ENCODE results near the gene CD36.
A peak's percentile ranks its signal among the peaks of the same experiment; 100 is the strongest.

The CD36 gene

DNA sequence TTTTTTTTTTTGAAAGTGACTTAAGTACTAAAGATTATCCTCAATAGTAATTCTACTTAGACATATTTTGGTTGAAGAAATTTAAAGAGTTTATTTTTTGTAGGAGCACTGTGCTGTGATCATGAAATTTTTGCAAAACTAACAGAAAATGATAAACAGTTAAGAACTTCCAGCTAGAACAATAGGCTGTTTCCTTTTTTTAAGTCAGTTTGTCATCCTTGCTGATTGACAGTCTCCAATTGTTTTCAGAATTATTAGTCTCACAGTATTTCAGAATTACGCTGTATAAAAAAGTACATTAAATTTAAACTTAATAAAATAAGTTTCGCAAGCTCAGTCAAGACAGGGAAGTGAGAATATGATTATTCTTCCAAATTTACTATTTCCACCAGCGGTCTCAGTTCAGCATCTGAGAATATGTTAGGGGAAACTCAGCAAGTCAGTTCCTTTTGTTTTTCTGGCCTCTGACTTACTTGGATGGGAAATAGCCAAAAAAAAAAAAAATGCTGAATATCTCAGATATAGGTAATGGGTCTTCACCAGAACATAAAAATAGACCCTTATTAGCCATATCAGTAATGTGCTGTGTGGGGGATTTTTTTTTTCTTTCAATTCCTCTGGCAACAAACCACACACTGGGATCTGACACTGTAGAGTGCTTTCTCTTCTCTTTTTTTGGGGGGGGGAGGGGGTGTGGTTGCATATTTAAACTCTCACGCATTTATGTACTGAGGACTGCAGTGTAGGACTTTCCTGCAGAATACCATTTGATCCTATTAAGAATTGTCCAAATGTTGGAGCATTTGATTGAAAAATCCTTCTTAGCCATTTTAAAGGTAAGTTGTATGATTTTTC, at the start of gene CD36:
TSS of gene CD36 (plus strand) at position 732 of the 855 bp plus-strand sequence. CDS start 8,099 bp downstream, outside the sequence.
- DNase-seq: no peak

DNA sequence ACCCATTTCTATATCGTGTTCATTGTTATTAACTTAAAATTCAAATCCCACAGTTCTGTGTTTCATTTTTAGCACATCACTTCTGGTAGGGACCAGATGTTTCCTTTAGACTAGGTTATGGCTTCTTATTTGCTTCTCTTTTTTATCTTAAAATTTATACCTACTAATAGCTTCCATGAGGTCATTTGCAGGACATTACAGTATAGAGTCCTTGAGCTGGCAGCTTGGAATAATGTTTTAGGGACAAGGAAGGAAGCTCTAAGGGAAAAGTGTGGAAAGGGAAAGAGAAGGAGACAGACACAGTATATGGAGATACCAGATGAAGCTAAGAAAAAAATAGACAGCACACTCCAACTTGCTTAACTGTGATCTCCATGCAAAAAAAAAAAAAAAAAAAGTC, 48.8 kb upstream of the CD36 start:
- DNase-seq: no peak

DNA sequence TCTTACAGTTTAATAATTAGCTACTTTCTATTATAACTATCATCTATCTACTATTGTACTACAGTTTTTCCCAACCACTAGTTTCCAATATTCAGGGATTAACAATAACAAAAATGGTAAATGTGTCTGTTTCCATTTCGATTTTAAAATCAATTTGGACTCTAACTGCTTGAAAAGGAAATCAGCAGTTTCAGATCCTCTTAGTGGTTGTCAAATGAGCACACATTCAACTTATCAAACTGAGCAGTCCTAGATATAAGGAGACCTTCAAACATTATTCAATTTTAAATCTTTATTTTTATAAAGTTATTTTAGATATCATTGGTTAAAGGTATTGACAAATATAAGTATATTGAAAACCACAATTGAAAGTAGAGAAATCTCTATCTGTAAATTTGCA, 46.8 kb upstream of the CD36 start:
- DNase-seq: no peak

DNA sequence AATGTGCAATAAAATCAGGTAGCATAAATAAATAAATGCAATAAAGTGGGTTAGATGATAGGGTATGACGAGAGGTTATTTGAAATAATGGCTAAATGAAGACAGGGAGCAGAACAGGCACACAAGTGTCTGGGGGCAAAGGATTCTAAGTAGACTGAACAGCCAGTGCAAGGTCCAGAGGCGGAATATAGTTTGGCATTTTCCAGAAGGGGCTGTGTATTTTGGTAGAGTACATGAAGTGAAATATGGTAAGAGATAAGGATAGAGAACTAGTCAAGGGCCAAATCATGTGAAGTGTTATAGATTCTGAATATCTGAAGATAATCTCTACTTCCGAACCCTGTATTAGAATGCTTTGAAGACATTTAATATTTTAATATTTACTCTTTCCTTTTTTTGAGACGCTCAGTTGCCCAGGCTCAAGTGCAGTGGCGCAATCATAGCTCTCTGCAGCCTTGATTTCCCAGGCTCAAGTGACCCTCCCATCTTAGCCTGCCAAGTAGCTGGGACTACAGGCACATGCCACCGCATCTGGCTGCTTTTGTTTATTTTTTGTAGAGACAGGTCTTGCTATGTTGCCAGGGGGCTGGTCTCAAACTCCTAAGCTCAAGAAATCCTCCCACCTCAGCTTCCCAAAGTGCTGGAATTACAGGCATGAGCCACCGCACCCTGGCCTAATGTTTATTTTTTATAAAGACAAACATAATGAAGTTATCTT, 44.4 kb upstream of the CD36 start:
- DNase-seq: no peak

DNA sequence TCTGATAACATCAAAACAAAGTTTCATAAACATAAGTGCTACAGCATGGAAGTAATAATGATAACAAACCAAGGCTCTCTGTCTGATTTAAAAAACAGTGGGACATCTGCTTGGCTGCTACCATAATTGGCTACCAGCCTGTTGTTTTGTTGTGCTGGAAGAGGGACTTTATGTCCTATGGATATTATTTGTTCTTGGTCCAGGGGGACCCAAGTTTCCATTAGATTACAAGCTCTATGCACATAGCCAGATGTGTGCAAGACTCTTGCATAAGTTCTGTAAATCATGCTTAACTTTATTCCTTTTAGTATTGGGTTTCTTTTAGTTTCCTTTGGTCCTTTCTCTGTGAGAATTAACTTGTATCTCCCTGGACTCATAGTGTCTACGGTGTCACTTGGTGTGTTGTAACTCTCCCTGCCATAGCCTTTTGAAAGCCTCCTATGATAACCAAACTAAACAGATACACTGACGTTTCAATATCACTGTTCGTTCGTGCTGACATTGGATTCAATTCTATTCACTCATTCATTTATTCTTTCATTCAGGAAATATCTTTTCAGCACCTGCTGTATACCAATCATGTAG, 41.4 kb upstream of the CD36 start:
- DNase-seq: no peak

DNA sequence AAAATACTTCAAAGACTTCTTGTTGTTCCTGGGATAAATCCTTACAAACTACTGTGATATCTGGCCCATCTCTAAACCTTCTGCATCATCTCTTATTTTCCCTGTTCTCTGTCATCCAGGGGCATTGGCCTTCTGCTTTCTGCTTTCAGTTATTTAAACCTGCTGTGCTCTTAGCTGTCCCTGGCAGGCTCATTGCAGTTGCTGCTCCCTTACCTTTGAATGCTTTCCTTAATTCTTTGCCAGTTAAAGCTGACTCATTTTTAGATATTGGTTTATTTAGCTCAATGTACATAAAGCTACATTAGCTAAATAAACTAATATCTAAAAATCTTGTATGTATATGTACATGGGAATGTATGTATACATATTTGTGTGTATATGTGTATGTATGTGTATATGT, 40.6 kb upstream of the CD36 start:
- no peak for DNase-seq

DNA sequence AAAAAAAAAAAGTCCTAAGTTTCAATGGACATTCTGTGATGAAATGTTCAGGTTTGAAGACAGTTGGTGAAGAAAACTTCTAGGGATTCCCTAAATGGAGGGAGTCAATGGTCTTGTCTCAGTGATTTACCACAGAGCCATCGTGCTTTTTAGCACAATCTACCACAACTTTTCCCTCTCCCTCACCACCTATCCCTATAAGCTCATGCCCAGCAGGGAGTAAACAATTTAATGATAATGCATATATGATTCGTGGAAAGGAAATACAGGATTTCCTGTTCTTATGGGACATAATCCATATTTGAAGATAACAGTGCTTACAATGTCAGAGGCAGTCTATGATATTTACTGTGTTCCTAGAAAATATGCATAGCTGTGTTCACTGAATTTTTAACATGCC, 38.4 kb upstream of the CD36 start:
- DNase-seq: no peak

DNA sequence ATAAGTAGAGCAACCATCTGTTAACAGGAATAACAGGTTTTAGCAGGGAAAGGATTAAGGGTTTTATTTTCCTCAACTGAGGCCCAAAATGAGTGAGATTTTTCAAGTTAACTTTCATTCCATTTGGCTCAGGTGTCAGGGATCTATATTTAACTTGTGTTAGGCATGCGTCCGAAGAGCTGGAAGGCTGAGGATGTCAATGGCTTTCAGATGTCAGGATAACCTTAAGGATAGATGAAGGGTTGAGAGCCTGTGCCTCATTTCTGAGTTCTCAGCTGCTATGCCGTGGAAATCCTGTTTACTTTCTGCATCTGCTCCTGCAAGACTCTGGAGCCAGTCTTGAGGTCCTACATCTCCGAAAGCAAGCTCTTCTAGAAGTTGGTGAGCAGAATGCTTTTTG, 36.4 kb upstream of the CD36 start:
- no peak for DNase-seq

DNA sequence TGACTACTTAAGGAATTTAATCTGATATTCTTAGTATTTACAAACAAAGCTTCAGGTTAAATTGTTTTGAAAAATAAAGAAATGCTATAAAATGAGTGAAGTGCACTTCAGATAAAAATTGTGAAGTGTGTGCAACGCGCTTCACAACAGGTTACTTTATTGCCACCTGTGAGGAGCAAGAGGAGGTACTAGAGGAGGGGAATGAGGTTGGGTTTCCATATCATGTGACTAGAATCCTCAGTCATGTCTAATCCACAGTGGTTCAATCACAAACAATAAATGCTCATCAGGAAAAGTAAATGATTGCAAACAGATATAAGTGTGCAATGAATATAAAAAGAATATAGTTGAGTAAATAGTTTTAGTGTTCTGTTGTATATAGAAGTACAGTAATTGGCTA, 34.5 kb upstream of the CD36 start:
- DNase-seq: peak; percentile 88

DNA sequence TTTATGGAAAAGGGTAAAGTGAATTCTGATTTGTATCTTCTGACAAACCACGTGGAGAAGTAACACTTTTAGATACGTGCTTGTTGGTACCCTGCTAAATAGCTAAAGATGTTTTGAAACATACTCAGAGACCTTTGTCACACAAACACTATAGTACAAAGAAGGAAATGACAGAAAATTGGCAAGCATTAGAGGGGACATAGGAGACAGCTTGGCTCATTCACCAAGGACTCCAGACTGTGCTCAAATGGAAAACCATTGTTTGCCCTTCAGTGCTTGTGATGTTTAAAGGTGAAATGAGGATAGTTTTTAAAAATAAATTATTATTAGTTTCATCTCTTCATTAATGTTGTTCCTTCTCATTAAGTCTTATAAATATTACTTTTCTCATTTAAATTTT, 34.0 kb upstream of the CD36 start:
- peak; percentile 93 for DNase-seq

DNA sequence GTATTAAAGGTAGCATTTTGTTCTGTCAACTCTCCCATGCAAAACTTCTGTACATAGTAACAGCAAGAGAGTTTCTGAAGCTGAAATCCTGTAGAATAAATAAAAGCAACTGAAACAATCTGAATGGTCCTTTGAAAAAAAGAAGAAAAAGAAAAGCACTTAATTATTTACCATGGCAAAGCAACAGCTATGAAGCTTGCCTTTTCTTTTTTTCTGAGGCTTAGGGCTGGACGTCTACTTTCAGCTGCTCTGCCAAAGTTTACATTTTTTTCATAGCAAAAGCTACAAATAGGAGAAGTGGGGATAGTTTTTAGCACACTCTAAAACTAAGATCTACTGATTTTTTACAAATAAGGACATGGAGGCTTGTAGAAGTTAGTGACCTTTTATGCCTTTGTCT, 31.3 kb upstream of the CD36 start:
- DNase-seq: no peak

DNA sequence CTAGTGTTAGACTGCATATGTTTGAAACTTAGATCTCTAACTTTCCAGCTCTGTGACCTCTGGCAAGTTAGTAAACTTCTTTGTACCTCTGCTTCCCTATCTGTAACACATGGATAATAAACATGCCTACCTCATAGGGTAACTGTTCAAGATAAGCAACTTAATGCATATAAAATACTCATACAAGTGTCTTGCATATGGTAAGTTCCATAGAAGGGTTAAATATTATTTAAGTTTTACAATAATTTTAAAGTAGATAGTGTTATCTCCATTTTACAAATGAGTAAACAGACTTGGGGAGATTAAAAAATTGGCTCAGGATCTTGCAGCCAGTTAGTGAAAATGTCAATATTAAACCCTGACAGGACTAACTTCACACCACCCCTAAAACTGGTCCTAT, 30.1 kb upstream of the CD36 start:
- no peak for DNase-seq

DNA sequence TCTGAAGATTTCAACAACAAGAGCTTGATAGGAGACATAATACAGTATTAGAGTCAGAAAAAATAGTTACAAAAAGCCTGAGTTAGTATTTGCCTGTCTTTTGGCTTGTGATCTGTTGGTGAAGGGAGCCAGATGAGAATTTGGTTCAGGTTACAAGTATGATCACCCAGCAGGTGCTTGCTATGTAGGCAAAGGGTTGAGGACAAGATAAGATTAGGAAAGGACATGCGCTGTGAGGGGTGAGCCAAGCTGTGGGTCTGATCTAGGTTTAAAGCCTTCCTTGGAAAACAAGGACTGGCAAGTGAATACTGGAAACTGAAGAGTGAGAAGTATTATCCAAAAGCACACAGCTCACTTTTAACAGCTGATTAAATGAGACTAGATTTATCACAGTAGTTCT, 28.7 kb upstream of the CD36 start:
- DNase-seq: peak; percentile 82

DNA sequence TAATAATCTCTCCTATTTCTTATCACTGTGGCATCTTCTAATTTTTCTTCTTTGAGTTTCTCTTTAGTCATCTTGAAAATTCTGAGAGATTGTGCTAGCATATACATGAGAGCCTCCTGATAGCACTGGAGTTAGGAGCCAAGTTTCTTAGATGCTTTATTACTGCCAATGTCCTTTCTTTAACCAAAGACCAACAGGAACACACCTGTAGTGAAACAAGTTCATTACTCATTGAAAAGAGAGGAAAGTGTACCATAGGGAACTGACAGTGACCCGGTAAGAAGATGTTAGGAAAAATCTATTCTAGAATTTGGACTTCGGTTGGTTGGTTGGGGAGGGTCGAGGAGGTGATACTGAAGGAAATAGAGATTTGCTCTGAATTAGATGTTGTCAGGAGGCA, 27.1 kb upstream of the CD36 start:
- no peak for DNase-seq

DNA sequence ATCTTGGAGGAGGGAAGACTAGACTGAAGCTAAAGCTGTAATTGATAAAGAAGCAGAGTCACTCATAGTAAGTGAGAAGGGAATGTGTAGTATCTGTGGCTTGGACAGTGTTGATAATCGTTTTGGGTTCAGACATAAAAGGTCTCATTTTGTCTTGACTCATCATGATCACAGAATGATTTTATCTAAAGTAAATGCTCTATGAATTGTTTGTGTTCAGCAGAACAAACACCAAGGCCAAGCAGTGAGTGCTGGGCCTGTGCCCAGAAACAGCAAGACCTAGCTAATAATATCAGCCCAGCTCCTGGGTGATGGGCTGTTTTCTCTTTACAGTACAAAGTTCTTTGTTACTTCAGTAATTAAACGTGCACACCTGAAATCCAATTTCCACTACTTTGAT, 26.7 kb upstream of the CD36 start:
- DNase-seq: peak; percentile 51

DNA sequence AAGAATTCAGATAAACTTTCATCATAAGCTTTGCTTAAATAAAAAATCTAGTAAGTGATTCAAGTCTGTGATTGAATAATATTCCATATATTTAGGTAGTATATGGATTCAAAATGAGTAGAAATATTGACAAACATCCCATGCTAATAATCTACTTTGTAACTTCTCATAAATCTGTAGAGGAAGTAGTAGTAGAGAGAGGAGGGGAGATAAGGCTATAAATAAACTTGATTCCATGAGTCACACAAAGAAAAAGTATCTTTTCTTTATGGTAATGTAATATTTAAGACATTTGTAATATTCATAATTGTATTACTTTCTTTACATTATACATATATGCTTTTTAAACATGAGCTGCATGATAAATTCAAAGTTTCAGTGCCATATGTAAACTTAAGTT, 25.6 kb upstream of the CD36 start:
- DNase-seq: no peak

DNA sequence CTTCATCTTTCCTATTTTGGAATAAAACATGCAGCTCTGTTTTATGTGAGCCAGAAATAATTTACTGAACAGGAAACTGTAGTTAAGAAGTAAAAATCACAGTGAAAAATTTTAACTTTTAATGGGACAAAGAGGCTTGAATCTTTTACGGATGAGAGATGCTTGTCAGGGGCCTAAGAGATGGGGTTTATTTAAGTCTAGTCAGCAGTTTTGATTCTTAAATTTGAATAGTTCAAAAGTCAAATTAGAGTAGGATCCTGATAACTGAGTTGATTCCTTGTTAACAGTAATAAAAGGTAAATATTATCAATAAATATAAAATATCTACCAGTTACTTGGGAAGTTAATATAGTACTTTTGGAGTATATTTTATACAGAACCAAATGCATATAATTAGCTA, 24.9 kb upstream of the CD36 start:
- no peak for DNase-seq

DNA sequence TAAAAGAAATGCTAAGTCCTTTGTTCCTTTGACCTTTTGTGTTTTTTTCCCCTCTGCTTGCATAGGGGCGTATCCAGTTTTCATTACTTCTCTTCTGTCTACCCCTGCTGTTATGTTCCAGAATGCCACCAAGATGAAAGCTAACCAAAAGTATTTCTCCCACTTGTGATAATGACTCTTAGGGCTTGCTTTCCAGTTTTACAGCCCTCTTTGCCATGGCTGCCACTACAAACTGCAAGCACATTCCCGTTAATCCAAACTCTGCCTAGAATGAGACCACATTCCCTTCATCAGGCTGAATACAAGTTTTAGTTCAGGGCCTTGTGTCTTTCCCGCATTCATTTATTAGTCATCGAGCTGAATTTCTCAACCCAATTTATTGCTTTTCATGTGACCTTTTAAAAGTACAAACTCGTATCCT, 23.6 kb upstream of the CD36 start:
- DNase-seq: no peak

DNA sequence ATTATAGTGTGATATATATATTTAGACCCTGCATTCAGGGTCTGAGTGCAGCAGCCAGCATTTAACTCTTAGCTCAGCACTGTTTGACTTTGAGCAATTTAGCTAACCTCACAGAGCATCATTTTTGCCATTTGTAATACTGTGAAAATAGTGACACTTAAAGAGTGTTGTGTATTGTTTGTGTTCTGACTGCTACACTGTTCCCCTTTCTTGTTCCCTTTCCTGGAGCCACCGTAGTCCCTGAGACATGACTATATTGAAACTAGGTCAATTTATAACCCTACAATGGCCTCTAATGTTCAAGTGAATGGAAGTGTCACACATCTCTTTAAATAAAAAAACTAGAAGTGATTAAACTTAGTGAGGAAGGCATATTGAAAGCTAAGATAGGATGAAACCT, 20.3 kb upstream of the CD36 start:
- no peak for DNase-seq

DNA sequence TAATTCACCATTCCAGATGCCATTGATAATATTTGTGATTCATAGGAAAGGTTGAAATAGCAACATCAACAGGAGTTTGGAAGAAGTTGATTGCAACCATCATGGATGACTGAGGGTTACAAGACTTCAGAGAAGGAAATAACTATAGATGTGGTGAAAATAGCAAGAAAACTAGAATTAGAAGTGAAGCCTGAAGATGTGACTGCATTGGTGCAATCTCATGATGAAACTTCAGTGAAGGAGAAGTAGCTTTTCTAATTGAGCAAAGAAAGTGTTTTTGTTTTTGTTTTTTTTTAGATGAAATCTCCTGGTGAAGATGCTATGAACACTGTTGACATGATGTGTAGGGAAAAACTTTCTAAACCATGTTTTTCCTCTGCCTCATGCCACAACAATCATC, 18.7 kb upstream of the CD36 start:
- no peak for DNase-seq

DNA sequence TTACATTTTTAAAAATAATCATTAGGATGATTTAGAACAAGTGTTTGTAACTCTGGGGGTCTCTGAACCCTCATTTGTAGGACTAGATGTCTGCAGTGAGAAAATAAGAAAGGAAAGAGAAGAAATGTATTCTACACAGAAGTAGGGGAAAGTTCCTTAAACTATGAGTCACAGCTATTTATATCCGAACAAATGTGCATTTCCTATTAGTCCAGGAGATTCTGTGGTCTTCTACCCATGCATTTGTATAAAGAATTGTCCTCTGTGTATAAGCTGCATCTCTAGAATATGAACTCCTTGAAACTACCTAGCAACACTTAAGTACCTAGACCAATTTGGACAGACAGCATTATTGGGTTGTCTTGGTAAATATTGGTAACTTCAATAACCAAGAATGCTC, 15.9 kb upstream of the CD36 start:
- DNase-seq: no peak

DNA sequence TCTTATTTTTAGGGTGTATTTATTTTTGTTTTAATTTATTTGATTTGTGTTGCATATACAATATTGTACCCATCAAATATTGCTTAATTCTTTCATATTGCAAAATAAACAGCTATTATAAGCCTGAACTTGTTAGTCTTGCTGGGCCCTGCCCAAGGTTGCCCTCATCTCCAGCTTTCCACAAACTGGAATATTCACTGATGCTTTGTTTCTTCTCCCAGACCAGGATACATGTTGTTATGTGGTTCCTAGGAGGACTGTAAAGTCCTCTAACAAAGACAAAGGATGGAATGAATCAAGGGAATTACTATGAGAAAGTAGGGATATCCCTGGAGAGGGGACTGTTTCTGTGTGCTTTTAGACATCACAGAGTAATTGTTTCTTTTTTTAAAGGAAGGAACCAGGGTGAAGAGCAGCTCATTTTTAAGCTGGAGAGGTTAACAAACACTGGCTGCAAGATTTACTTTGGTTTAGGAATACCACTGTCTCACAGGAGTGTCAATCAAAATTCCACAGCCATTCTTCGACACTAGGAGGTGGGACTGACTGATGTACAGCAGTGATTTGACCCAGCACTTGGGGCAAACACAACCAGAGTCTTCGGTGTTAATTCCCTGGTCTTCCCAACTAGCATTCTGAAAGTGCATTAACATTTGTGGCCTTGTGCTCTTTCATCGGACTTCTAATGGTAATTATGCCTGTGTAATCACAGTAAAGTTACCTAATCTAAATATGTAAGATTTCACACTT, 14.8 kb upstream of the CD36 start:
- DNase-seq: no peak

DNA sequence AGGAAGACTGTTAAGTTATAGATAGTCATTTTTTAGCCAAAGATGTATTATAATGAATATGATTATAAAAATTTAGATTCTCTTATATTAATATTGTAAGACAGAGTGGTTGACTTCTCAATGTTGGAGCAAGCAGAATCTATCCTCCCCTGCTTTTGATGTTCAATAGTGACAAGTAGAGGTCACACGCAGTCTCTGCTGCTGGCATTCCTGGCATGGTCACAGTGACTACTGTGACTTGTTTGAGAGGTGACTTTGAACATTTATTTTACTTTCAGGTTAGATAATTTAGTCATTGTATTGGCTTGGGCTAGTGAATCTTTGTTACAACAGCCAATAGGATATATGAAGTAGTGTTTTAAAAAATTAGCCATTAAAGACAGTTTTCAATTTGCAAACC, 13.7 kb upstream of the CD36 start:
- DNase-seq: no peak

Measured in NCI-H2029 treated with DMSO at 0.1 percent for 48 hours (cell line).